HepG2 (cell line): ENCODE results near the gene NINL. TPM values are rescaled to one million over a fixed set of nuclear protein-coding genes. Genes with fewer than 3 reads are reported as not detected.
"Not testable (repeated sequence)": the region's sequence is repeated elsewhere in the genome, so short reads cannot be mapped to it uniquely, and the experiment has no call there.

Source experiments
- ATAC-seq: fragments of 200-7000 bp; cut with Tn5 transposase; 3 replicates; pipeline ENCODE4 v1.9.1; 2020; ENCODE audit warnings: mild to moderate bottlenecking, moderate library complexity
- BruUV-seq: library from RNA; stranded (reverse); fragments of 400-500 nt; replicated peaks from 2 replicates; lab custom pipeline; 2021; lab: Mats Ljungman, UMichigan
- CTCF ChIA-PET: fragments of 300-600 bp; formaldehyde crosslinking; extraction: SDS; loops from one replicate; lab custom pipeline; 2021; ENCODE audit warnings: low total read pairs, inconsistent platforms, low intra/inter-chr PET ratio; lab: Yijun Ruan, JAX
- POLR2A ChIA-PET: fragments of 350-600 bp; sonication (Branson Sonifier 250); formaldehyde crosslinking; loops from one replicate; lab custom pipeline; 2020; ENCODE audit warnings: antibody characterized with exemption, inconsistent platforms; lab: Yijun Ruan, JAX
- DNase-seq: peaks from one replicate; pipeline ENCODE4 v3.0.0-alpha.2; 2015; ENCODE audit warnings: low spot score
- FAIRE-seq: peaks from 3 replicates; lab custom pipeline; 2011; peaks lifted over from hg19 to GRCh38; lab: Jason Lieb, UNC
- H2AFZ ChIP-seq: one replicate; pipeline ENCODE4 v1.6.1; 2011; ENCODE audit warnings: low read length, inconsistent platforms
- H3K27ac ChIP-seq: fragments of 300-600 bp; 3 replicates; pipeline ENCODE4 v1.8.0; 2011; ENCODE audit warnings: mixed run types, mild to moderate bottlenecking, mixed read lengths, low read length, inconsistent platforms; ENCODE audit not compliant: insufficient read depth; ENCODE audit errors: extremely low read length
- H3K27me3 ChIP-seq, 2 experiments: fragments of 200-600 bp in 1 of 2; 2 replicates in 1 of 2; 3 replicates in 1 of 2; pipeline versions ENCODE4 v1.6.0 to v1.8.0; 2011; ENCODE audit warnings: low read length in 2 of 2, mild to moderate bottlenecking in 2 of 2, moderate library complexity in 2 of 2, inconsistent platforms in 1 of 2; ENCODE audit not compliant: insufficient read depth in 2 of 2, control insufficient read depth in 1 of 2
- H3K36me3 ChIP-seq, 2 experiments: fragments of 200-600 bp in 1 of 2; replicated peaks in 1 of 2; 2 replicates in 1 of 2; 3 replicates in 1 of 2; pipeline versions ENCODE4 v1.5.1 to v1.8.0; 2011; ENCODE audit warnings: low read length in 2 of 2, inconsistent platforms in 1 of 2; ENCODE audit not compliant: insufficient read depth in 2 of 2, control insufficient read depth in 1 of 2
- H3K4me1 ChIP-seq: 2 replicates; pipeline ENCODE4 v1.5.1; 2012; ENCODE audit warnings: low read length, inconsistent platforms; ENCODE audit not compliant: insufficient read depth
- H3K4me2 ChIP-seq: 2 replicates; pipeline ENCODE4 v1.6.0; 2011; ENCODE audit warnings: low read depth, low read length, inconsistent platforms
- H3K4me3 ChIP-seq, 3 experiments: fragments of 200-600 bp in 1 of 3; sonication (generic), shearing (Covaris generic) in 1 of 3; replicated peaks in 1 of 3; 2 replicates each; pipeline ENCODE4 v1.5.1; 2011 to 2016; ENCODE audit warnings: low read length in 3 of 3, inconsistent platforms in 2 of 3, low read depth in 2 of 3, mild to moderate bottlenecking in 2 of 3, control low read depth in 1 of 3, mixed read lengths in 1 of 3; ENCODE audit not compliant: insufficient read depth in 1 of 3
- H3K79me2 ChIP-seq: one replicate; pipeline ENCODE4 v1.6.1; 2011; ENCODE audit warnings: low read length, inconsistent platforms; ENCODE audit not compliant: insufficient read depth
- H3K9ac ChIP-seq: 2 replicates; pipeline ENCODE4 v1.6.0; 2011; ENCODE audit warnings: mild to moderate bottlenecking, low read depth, low read length, inconsistent platforms; ENCODE audit not compliant: insufficient read depth
- H3K9me3 ChIP-seq: 2 replicates; pipeline ENCODE4 v1.5.1; 2012; ENCODE audit warnings: mild to moderate bottlenecking, low read length
- H4K20me1 ChIP-seq: 2 replicates; pipeline ENCODE4 v1.6.0; 2011; ENCODE audit warnings: inconsistent platforms, mild to moderate bottlenecking, low read length, moderate library complexity; ENCODE audit not compliant: insufficient read depth
- REL ChIP-seq: sonication (generic); formaldehyde crosslinking; conservative IDR thresholded peaks from 2 replicates; pipeline ENCODE4 v1.8.0; 2022; ENCODE audit warnings: mild to moderate bottlenecking, missing genetic modification reagents, moderate library complexity
- ZHX1 ChIP-seq: sonication (generic); formaldehyde crosslinking; IDR thresholded peaks from 2 replicates; pipeline ENCODE4 v1.8.1; 2022; ENCODE audit warnings: low read depth, mild to moderate bottlenecking, missing genetic modification reagents
- ZMYM3 ChIP-seq: sonication (generic); formaldehyde crosslinking; IDR thresholded peaks from 2 replicates; pipeline ENCODE4 v1.5.1; 2020; ENCODE audit warnings: mild to moderate bottlenecking, missing genetic modification reagents
- WGBS: methylation state at CpG from one replicate; pipeline ENCODE4 v1.1.6; 2017; ENCODE audit warnings: low lambda C conversion rate; 5-methylcytosine and 5-hydroxymethylcytosine counted together
- in situ Hi-C: cut with HindIII; loops from 2 replicates; pipeline ENCODE4 v1.10.0; 2017; ENCODE audit warnings: low pct_unique_long_range_greater_than_20kb; ENCODE audit not compliant: extremely low pct_ligation_motif_present
- intact Hi-C: fragments of 100-400 bp; cut with micrococcal nuclease; formaldehyde crosslinking; loops from one replicate; pipeline ENCODE4 v1.10.0; 2022; ENCODE audit not compliant: unreplicated experiment
- polyA plus RNA-seq, 8 experiments: library from polyadenylated mRNA; depleted of rRNA in 3 of 8; stranded (reverse) in 7 of 8; unstranded in 1 of 8; fragments of >200 nt; fragmentation: Illumina TruSeq in 4 of 8; extraction: Trizol in 4 of 8; gene quantifications; 2 replicates each; pipeline versions ENCODE4 v1.2.1 to v1.2.3, GENCODE V29; 2011 to 2016; ENCODE audit warnings: low read depth in 4 of 8, missing spikeins in 1 of 8, mixed read lengths in 1 of 8; ENCODE audit not compliant: insufficient read depth in 1 of 8
- total RNA-seq, 5 experiments: library from RNA; depleted of rRNA; stranded (reverse); fragments of >200 nt; fragmentation: Illumina TruSeq; extraction: Trizol; gene quantifications; 2 replicates each; pipeline ENCODE4 v1.2.3, GENCODE V29; 2016; ENCODE audit warnings: low read depth in 1 of 5
- TF ChIP-seq, protein P1 (sequence below): fragments of 450-650 bp; IDR thresholded peaks from 2 replicates; pipeline ENCODE4 v1.6.1; 2016
- TF ChIP-seq, protein P2 (sequence below): IDR thresholded peaks from 2 replicates; pipeline ENCODE4 v1.6.1; 2016; ENCODE audit warnings: low read depth, borderline replicate concordance

The NINL gene
- total and polyA plus RNA-seq, 2 of the 13 experiments (the other 11 are each of a cell fraction or from before 2014, with no cell fraction given), result 32.3 to 34.3 TPM

DNA sequence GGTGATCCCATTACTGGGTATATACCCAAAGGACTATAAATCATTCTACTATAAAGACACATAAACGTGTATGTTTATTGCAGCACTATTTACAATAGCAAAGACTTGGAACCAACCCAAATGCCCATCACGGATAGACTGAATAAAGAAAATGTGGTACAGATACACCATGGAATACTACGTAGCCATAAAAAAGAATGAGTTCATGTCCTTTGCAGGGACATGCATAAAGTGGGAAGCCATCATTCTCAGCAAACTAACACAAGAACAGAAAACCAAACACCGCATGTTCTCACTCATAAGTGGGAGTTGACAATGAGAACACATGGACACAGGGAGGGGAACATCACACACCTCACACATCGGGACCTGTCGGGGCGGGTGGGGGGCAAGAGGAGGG, 1.7 kb downstream of the NINL start:
- in situ Hi-C loops (loop anchor here (10.0 kb wide), 1 partner anchor 81 kb away; no protein-coding TSS in a partner anchor), intact Hi-C loops (loop anchor here (2.0 kb wide), 1 partner anchor 113 kb away; the partner anchor contains the start of gene ZNF337)
- FAIRE-seq, BruUV-seq, H3K27me3 ChIP-seq, DNase-seq, H3K27ac ChIP-seq, H3K9me3 ChIP-seq, ATAC-seq, H2AFZ ChIP-seq, CTCF ChIA-PET, H3K36me3 ChIP-seq: not testable (repeated sequence)
- H3K9ac ChIP-seq, result peak overlapping the region; percentile 88; the same call in 1 of the 2 replicates
- WGBS, result 96% methylated on average over 7 of the region's 7 CpGs
- POLR2A ChIA-PET, result interaction anchor here (1.0 to 4.5 kb wide), 5 partner anchors 43 to 185 kb away, joined by 5 to 47 read pairs (median 7); no protein-coding TSS in a partner anchor
- H3K4me1 ChIP-seq, result peaks cover 74% of the 10 kb centered on the region
- peak; percentile 32 for TF ChIP-seq ZMYM3 (CRISPR knock-in tag)
- peak; percentile 66; the same call in 1 of the 2 replicates for TF ChIP-seq REL (CRISPR knock-in tag)
- TF ChIP-seq, protein P1, sequence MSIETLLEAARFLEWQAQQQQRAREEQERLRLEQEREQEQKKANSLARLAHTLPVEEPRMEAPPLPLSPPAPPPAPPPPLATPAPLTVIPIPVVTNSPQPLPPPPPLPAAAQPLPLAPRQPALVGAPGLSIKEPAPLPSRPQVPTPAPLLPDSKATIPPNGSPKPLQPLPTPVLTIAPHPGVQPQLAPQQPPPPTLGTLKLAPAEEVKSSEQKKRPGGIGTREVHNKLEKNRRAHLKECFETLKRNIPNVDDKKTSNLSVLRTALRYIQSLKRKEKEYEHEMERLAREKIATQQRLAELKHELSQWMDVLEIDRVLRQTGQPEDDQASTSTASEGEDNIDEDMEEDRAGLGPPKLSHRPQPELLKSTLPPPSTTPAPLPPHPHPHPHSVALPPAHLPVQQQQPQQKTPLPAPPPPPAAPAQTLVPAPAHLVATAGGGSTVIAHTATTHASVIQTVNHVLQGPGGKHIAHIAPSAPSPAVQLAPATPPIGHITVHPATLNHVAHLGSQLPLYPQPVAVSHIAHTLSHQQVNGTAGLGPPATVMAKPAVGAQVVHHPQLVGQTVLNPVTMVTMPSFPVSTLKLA, result 0 out of 2 replicates have a peak, but pooled peaks have one; percentile 6
- TF ChIP-seq ZHX1, result 0 out of 2 replicates have a peak, but pooled peaks have one; percentile 1
- TF ChIP-seq, protein P2, sequence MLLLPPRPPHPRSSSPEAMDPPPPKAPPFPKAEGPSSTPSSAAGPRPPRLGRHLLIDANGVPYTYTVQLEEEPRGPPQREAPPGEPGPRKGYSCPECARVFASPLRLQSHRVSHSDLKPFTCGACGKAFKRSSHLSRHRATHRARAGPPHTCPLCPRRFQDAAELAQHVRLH (CRISPR knock-in tag), result 0 out of 2 replicates have a peak, but pooled peaks have one; percentile 5
- H3K79me2 ChIP-seq, result peaks cover 58% of the 10 kb centered on the region
- peak overlapping the region; percentile 96 for H3K4me2 ChIP-seq
- H3K4me3 ChIP-seq, result peak overlapping the region in 2 of 3 experiments; percentile 80 to 83; a peak in 5 of 6 replicates
- H4K20me1 ChIP-seq, result peaks cover 19% of the 10 kb centered on the region
